Measurements from ENCODE around the gene DTHD1.

DTHD1 gene

DNA sequence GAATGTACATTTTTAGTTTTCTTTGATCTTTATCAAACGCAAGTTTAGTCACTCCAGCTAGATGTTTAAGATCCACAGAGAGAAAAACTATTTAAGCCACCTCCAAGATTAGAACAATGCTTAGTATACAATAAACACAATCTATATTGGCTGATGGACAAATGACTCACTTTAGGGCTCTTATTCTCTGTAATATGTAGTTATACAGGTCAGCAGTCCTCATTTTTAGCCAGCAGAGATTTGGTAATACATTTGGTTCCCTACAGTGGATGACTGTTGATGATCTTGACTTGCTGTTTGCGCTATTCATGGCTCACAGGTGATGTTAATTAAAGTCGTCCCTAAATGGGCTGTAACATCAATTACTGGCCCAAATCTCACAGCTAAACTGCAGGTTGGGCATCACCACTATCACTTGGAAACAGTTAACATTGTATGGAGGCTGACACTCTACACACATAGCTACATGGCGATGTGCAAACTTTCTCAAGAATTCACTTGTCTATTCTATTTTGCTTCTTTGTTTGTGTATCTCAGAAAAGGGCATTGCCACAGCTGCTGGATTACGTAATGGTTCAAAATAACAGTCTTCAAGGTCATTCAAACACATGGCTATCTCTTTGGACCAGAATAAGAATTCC lies 11.8 kb upstream of the DTHD1 start:
- DNase-seq = no peak

DNA sequence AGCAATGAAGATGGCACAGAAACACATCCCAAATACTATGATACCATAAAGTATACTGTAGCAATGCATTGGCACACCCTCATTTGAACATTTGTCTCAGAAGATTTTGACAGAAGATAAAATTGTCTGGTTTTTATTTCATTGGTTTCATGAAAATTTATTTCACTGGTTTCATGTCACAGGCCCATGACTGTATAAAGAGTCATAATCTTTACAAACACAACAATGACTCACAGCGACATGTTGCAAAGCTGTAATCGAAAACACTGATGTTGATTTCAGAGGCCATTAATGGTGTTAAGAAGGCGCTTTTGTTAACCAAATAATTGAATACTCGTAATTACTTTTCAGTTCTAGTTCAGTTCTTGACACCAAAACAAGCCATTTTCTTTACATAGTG lies 8.1 kb upstream of the DTHD1 start:
- no peak for DNase-seq

- DNase-seq = no peak
These were observed 7.3 kb upstream of the DTHD1 start for GRCh38 chr4:36274158-36274557.

GRCh38 chr4:36277533-36277932 lies 3.9 kb upstream of the DTHD1 start:
- DNase-seq = no peak

- no peak for DNase-seq
These were observed 2.6 kb upstream of the DTHD1 start for GRCh38 chr4:36278789-36279188.

DNA sequence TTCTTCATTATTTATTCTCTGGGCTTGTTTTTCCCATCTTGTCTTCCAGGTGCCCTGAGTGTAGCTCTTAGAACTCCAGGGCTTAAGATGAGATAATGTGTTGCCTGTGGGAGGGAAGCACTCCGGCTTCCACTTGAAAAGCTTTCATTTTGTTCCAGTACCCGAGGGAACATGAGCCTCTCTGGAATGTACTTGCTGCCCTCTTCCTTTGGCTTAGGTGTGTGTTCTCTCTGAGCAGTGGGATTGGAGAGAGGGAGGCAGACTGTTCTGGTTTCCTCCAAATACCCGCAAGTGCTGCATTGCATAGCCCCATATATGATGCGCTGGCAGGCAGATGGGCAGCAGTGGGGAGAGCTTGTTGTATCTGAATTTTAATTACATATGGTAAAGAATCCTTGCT lies 861 bp upstream of the DTHD1 start:
- DNase-seq = no peak

GRCh38 chr4:36282503-36283030 lies 1.2 kb downstream of the DTHD1 start:
- DNase-seq = no peak

- DNase-seq = no peak
These were observed 2.6 kb downstream of the DTHD1 start for GRCh38 chr4:36283912-36284465.

GRCh38 chr4:36285784-36286480 lies 4.5 kb downstream of the DTHD1 start:
- peak; percentile 17 for DNase-seq

DNA sequence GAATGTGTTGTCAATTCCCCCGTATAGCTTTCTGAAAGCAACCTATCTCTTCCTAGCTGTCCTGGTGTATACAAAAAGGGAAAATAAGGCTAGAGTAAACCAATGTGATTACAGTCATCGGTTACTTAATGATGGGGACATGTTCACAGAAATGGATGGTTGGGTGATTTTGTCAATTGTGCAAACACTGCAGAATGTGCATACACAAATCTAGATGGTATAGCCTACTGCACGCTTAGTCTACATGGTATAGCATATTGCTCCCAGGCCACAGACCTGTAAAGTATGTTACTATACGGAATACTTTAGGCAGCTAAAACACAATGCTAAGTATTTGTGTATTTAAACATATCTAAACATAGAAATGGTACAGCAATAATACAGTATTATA lies 5.1 kb downstream of the DTHD1 start:
- DNase-seq = no peak

GRCh38 chr4:36288731-36289426 lies 7.5 kb downstream of the DTHD1 start:
- no peak for DNase-seq

DNA sequence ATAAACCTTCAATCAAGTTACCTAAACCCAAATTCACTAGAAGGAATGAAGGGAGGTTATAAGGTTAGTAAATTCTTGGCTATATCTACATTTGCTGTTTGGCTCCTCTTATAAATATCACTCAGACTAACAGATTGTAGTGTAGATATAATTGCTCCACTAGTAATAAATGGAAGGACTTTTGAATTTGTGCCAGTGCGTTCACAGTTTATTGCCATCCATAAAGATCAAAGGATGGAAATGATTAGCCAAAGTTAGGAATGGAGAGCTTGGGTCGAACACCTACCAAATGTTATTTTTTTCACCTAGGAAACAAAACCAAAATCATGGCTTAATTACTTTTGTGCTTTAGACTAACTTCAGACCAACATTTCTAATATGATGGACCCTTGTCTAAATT lies 9.2 kb downstream of the DTHD1 start:
- DNase-seq = no peak

DNA sequence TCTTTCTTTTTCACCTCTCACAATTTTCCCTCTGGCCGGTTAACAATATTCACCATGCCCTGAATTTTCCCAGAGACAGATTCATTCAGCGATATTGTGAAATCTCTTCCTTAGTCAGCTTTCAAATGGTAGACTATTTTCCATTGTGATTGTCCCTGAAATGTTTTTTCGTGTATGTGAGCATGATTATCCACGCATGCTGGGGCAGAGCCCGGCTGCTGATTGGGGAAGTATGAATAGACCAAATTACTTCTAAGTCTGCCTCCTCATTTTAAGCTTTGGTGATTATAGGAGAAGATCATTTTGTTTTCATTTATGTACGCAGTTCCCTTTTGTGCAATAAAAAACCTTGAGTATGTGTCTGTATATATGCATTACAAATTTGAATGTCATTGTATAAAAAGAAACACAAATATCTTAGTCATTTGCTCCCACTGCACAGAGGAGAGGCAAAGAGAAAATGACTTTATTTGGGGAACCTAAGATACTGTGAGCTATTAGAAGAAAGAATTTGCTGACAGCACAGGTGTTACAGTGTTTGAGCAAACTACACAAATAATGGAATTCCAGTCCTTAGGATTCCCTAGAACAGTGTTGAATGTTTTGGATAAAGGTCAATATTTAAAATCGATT lies 11.3 kb downstream of the DTHD1 start:
- no peak for DNase-seq

GRCh38 chr4:36301127-36301526 lies 19.7 kb downstream of the DTHD1 start:
- no peak for DNase-seq

- no peak for DNase-seq
These were observed 22.2 kb downstream of the DTHD1 start for GRCh38 chr4:36303426-36304137.

GRCh38 chr4:36304138-36304681 lies 22.8 kb downstream of the DTHD1 start:
- DNase-seq = no peak

- no peak for DNase-seq
These were observed 26.7 kb downstream of the DTHD1 start for GRCh38 chr4:36308150-36308549.

- DNase-seq = no peak
These were observed 28.8 kb downstream of the DTHD1 start for GRCh38 chr4:36310216-36310615.

DNA sequence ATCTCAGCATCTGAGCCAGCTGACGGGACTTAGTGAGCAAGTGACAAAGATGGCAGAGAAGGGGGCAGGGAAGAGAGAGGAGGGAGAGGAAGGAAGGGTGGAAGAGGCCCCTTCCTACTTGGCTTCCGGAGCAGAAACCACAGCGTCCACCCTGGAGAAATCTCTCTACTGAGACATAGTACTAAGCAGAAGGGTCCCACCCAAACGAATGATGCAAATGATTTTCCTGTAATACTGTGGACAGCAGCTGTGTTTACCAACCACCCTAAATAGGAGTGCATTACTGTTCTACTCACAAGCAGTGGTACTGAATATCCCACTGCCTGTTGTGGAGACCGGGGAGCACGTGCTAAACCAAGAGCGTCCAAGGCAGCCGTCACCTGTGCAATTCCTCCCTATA lies 29.4 kb downstream of the DTHD1 start:
- no peak for DNase-seq

DNA sequence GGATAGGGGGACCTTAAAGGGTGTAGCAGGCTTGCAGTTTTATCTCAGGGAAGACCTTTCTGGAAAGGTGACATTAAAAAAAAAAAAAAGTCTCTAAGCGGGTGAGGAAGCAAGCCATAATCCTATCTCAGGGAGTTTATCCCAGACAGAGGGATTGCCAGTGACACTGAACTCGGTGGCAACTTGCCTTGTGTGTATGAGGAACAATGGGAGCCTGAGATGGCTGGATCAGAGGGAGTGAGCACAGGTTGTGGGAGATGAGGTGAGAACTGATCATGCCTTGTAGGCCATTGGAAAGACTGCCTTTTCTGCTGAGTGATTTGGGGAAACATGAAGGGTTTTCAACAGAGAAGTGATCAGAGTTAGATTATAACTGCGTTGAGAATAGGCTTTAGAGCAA lies 31.1 kb downstream of the DTHD1 start:
- no peak for DNase-seq

DNA sequence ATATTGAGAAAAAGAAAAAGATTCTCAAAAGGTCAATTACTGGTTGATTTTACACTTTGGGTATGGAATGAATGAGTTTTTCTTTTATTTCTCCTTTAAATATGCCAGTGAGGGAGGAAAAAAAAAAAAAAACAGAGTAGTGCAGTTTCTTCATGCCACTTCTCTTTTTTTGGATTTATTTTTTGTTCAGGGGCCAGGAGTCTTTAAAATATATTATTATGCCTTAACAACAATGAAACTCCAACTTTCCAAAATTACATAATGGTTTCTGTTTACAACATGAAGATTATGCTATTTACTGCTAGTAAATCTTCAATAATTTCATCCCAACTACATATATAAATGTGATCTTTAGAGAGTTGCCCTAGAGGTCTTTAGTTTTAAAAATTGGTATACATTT lies 31.9 kb downstream of the DTHD1 start:
- DNase-seq = no peak

DNA sequence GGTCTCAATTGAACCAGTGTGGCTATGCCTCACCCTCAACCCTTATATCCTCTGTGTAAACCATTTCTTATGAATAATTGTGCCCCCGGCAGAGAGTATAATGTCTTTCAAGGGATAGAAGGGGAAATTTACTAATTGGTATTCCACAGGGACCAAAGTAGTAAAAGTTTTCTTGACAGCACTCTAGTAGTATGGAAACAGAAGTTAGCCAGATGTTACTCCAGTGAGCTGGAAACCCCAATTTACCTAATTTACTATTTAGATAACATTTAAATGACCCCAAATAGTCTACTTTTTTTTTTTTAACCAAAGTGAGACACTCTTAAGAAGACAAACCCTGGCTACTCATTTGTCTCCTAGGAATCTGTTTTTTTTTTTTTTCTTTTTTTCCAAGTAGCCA lies 32.3 kb downstream of the DTHD1 start:
- DNase-seq = no peak
